H1 (cell line): Measurements from ENCODE around the gene NEDD8. TPM values are rescaled to one million over a fixed set of nuclear protein-coding genes. Genes with fewer than 3 reads are reported as not detected.
A peak's percentile ranks its signal among the peaks of the same experiment; 100 is the strongest.

ENCODE experiments used
- CTCF ChIA-PET: fragments of 300-600 bp; sonication (Branson Sonifier 250); formaldehyde crosslinking; loops from one replicate; lab custom pipeline; 2021; ENCODE audit not compliant: partially characterized antibody; lab: Charles Lee
- POLR2A ChIA-PET: fragments of 300-600 bp; sonication (Branson Sonifier 250); formaldehyde crosslinking; loops from one replicate; lab custom pipeline; 2021; ENCODE audit warnings: inconsistent platforms; ENCODE audit not compliant: partially characterized antibody; lab: Charles Lee
- DNase-seq, 2 experiments: peaks; one replicate each; pipeline versions ENCODE4 v3.0.0 to v3.0.0-alpha.2; 2010 to 2022; ENCODE audit warnings: low spot score in 2 of 2, low read depth in 1 of 2, mixed read lengths in 1 of 2
- FAIRE-seq: peaks from 2 replicates; lab custom pipeline; 2011; peaks lifted over from hg19 to GRCh38; lab: Jason Lieb, UNC
- H2AFZ ChIP-seq: 2 replicates; pipeline ENCODE4 v1.8.1; 2012; ENCODE audit warnings: low read length, inconsistent platforms
- H2AK5ac ChIP-seq: 2 replicates; pipeline ENCODE4 v1.6.1; 2013; ENCODE audit warnings: low read depth, low read length
- H2BK120ac ChIP-seq: replicated peaks from 2 replicates; pipeline ENCODE3; 2013; ENCODE audit warnings: low read depth, low read length, inconsistent platforms
- H2BK12ac ChIP-seq: 2 replicates; pipeline ENCODE4 v1.6.1; 2013; ENCODE audit warnings: low read depth, low read length
- H2BK15ac ChIP-seq: 2 replicates; pipeline ENCODE4 v1.6.1; 2013; ENCODE audit warnings: low read length
- H2BK20ac ChIP-seq: 2 replicates; pipeline ENCODE4 v1.6.1; 2013; ENCODE audit warnings: low read length
- H2BK5ac ChIP-seq: 2 replicates; pipeline ENCODE4 v1.6.1; 2013; ENCODE audit warnings: low read depth, low read length
- H3K14ac ChIP-seq: 2 replicates; pipeline ENCODE4 v1.6.1; 2013; ENCODE audit warnings: inconsistent platforms; ENCODE audit not compliant: insufficient read length
- H3K18ac ChIP-seq: 2 replicates; pipeline ENCODE4 v1.6.1; 2013; ENCODE audit warnings: low read length; ENCODE audit errors: extremely low read depth
- H3K23ac ChIP-seq: 2 replicates; pipeline ENCODE4 v1.6.1; 2013; ENCODE audit warnings: inconsistent platforms; ENCODE audit not compliant: insufficient read length
- H3K23me2 ChIP-seq: 2 replicates; pipeline ENCODE4 v1.6.1; 2013; ENCODE audit warnings: low read depth, low read length
- H3K27ac ChIP-seq: 2 replicates; pipeline ENCODE4 v1.6.1; 2011; ENCODE audit warnings: low read depth, low read length, inconsistent platforms
- H3K27me3 ChIP-seq, 4 experiments: replicated peaks in 1 of 4; 1 replicate in 1 of 4; 2 replicates in 3 of 4; pipeline versions ENCODE4 v1.6.1 to v1.8.1; 2011 to 2013; ENCODE audit warnings: low read length in 3 of 4, mild to moderate bottlenecking in 3 of 4, inconsistent platforms in 2 of 4, mixed read lengths in 2 of 4, moderate library complexity in 1 of 4; ENCODE audit not compliant: control insufficient read depth in 3 of 4, insufficient read depth in 3 of 4; ENCODE audit errors: extremely low read depth in 1 of 4
- H3K36me3 ChIP-seq, 4 experiments: 2 replicates each; pipeline versions ENCODE4 v1.6.1 to v1.8.1; 2011 to 2013; ENCODE audit warnings: mild to moderate bottlenecking in 4 of 4, low read length in 3 of 4, moderate library complexity in 2 of 4, control low read depth in 1 of 4, inconsistent platforms in 1 of 4; ENCODE audit not compliant: insufficient read depth in 4 of 4, control insufficient read depth in 2 of 4
- H3K4ac ChIP-seq: replicated peaks from 2 replicates; pipeline ENCODE3; 2013; ENCODE audit warnings: low read length, low read depth, mixed read lengths, inconsistent platforms; ENCODE audit not compliant: insufficient read length
- H3K4me1 ChIP-seq, 4 experiments: replicated peaks in 1 of 4; 1 replicate in 1 of 4; 2 replicates in 3 of 4; pipeline versions ENCODE4 v1.6.1 to v1.8.1; 2011 to 2013; ENCODE audit warnings: low read length in 3 of 4, inconsistent platforms in 2 of 4, mixed read lengths in 1 of 4; ENCODE audit not compliant: insufficient read depth in 4 of 4, control insufficient read depth in 3 of 4
- H3K4me2 ChIP-seq, 2 experiments: 2 replicates each; pipeline versions ENCODE4 v1.6.1 to v1.8.1; 2011 to 2013; ENCODE audit warnings: low read depth in 2 of 2, low read length in 2 of 2, control low read depth in 1 of 2, inconsistent platforms in 1 of 2, mild to moderate bottlenecking in 1 of 2; ENCODE audit not compliant: insufficient read depth in 1 of 2
- H3K4me3 ChIP-seq, 4 experiments: fragments of 200-600, 300-600 bp in 1 of 4; sonication (generic), shearing (Covaris generic), sonication (Bioruptor Twin) in 1 of 4; 2 replicates each; pipeline versions ENCODE4 v1.5.1 to v1.8.1; 2011 to 2016; ENCODE audit warnings: low read length in 4 of 4, low read depth in 3 of 4, control low read depth in 2 of 4, inconsistent platforms in 2 of 4, mild to moderate bottlenecking in 2 of 4, mixed read lengths in 1 of 4, moderate library complexity in 1 of 4; ENCODE audit not compliant: insufficient read depth in 2 of 4; ENCODE audit errors: extremely low read depth in 1 of 4
- H3K56ac ChIP-seq: replicated peaks from 2 replicates; pipeline ENCODE3; 2013; ENCODE audit warnings: low read depth, mild to moderate bottlenecking, mixed read lengths, low read length, inconsistent platforms; ENCODE audit not compliant: insufficient read length
- H3K79me1 ChIP-seq: 2 replicates; pipeline ENCODE4 v1.6.1; 2013; ENCODE audit warnings: low read depth, low read length, control low read depth
- H3K79me2 ChIP-seq, 2 experiments: 2 replicates each; pipeline versions ENCODE4 v1.6.1 to v1.8.1; 2012 to 2013; ENCODE audit warnings: low read length in 2 of 2, mild to moderate bottlenecking in 2 of 2, inconsistent platforms in 1 of 2; ENCODE audit not compliant: insufficient read depth in 2 of 2, control insufficient read depth in 1 of 2
- H3K9ac ChIP-seq, 4 experiments: replicated peaks in 1 of 4; 1 replicate in 1 of 4; 2 replicates in 3 of 4; pipeline versions ENCODE4 v1.6.1 to v1.8.1; 2011 to 2013; ENCODE audit warnings: low read depth in 3 of 4, low read length in 3 of 4, control low read depth in 2 of 4, mild to moderate bottlenecking in 2 of 4, moderate library complexity in 2 of 4, inconsistent platforms in 1 of 4; ENCODE audit errors: extremely low read depth in 1 of 4
- H3K9me3 ChIP-seq, 2 experiments: 2 replicates each; pipeline versions ENCODE4 v1.6.1 to v1.8.1; 2012 to 2013; ENCODE audit warnings: mild to moderate bottlenecking in 2 of 2, moderate library complexity in 2 of 2, control low read depth in 1 of 2, inconsistent platforms in 1 of 2, low read depth in 1 of 2, low read length in 1 of 2, mixed read lengths in 1 of 2; ENCODE audit not compliant: insufficient read depth in 2 of 2
- H4K20me1 ChIP-seq, 2 experiments: replicated peaks in 1 of 2; 2 replicates each; pipeline versions ENCODE3 to v1.8.1; 2011 to 2013; ENCODE audit warnings: inconsistent platforms in 2 of 2, low read length in 2 of 2, mild to moderate bottlenecking in 1 of 2; ENCODE audit not compliant: insufficient read depth in 2 of 2, control insufficient read depth in 1 of 2
- H4K5ac ChIP-seq: 2 replicates; pipeline ENCODE4 v1.6.1; 2013; ENCODE audit warnings: low read length, low read depth, mixed read lengths, inconsistent platforms; ENCODE audit not compliant: insufficient read length
- H4K8ac ChIP-seq: 2 replicates; pipeline ENCODE4 v1.8.0; 2013; ENCODE audit warnings: mild to moderate bottlenecking, moderate library complexity, low read length, inconsistent platforms; ENCODE audit not compliant: insufficient read depth; ENCODE audit errors: extremely low read depth
- H4K91ac ChIP-seq: replicated peaks from 2 replicates; pipeline ENCODE3; 2013; ENCODE audit warnings: low read length, mixed read lengths, inconsistent platforms; ENCODE audit not compliant: insufficient read length
- CTCF ChIP-seq, 3 experiments: IDR thresholded peaks; 1 replicate in 2 of 3; 2 replicates in 1 of 3; pipeline versions ENCODE4 v1.5.1 to v1.6.1; 2011; ENCODE audit warnings: low read length in 3 of 3, mild to moderate bottlenecking in 3 of 3, inconsistent platforms in 2 of 3, low read depth in 1 of 3, moderate library complexity in 1 of 3; ENCODE audit not compliant: insufficient read depth in 1 of 3; ENCODE audit errors: control extremely low read depth in 1 of 3
- WGBS, 2 experiments: shearing (Covaris generic) in 1 of 2; methylation state at CpG; one replicate each; pipeline versions ENCODE4 v1.1.6 to v1.1.7; 2013 to 2015; ENCODE audit warnings: low lambda C conversion rate in 2 of 2, mixed read lengths in 2 of 2, inconsistent platforms in 1 of 2, low coverage in 1 of 2, missing lambda C conversion rate in 1 of 2; ENCODE audit not compliant: insufficient replicate concordance in 2 of 2, insufficient coverage in 1 of 2, insufficient read length in 1 of 2; ENCODE audit errors: extremely low coverage in 1 of 2, missing lambda C conversion rate in 1 of 2; 5-methylcytosine and 5-hydroxymethylcytosine counted together
- polyA plus RNA-seq, 7 experiments: library from polyadenylated mRNA; depleted of rRNA in 3 of 7; stranded (reverse) in 5 of 7; unstranded in 2 of 7; fragments of >200 nt in 5 of 7; fragments of 200-250 nt in 2 of 7; gene quantifications; 1 replicate in 5 of 7; 2 replicates in 1 of 7; 4 replicates in 1 of 7; pipeline versions ENCODE4 v1.2.1 to v1.2.3, GENCODE V29; 2011 to 2013; ENCODE audit warnings: missing spikeins in 2 of 7, mixed read lengths in 2 of 7
- total RNA-seq: library from RNA; stranded (reverse); fragmentation: NEBNext Ultra II Directional; extraction: Animal tissue kit (Norgen Biotek cat#: 25700); gene quantifications from 2 replicates; pipeline ENCODE4 v1.2.1, GENCODE V29; 2021

Gene NEDD8
- total and polyA plus RNA-seq, 2 of the 8 experiments (the other 6 are each of a cell fraction or from before 2014, with no cell fraction given), result 253 to 317 TPM

- peaks cover 8 to 34% (median 27%) of the 10 kb centered on the region in 4 experiments for H3K36me3 ChIP-seq
- no peak overlapping the region for H3K56ac ChIP-seq
- H3K27me3 ChIP-seq, result no peaks in the 10 kb centered on the region; a peak in 1 of 7 replicates
- H3K14ac ChIP-seq, result no peak overlapping the region
- H2BK120ac ChIP-seq, result no peak overlapping the region
- H3K4me1 ChIP-seq, result peaks cover 2 to 14% (median 4%) of the 10 kb centered on the region in 4 experiments; a peak in 5 of 7 replicates
- no peak overlapping the region for H3K23ac ChIP-seq
- 75% methylated on average over 2 of the region's 2 CpGs; no CpG with 5 or more reads in 1 of the 2 experiments for WGBS, 2 experiments
- no peak overlapping the region for H4K8ac ChIP-seq
- no peak overlapping the region for H2BK15ac ChIP-seq
- H3K9me3 ChIP-seq, result no peaks in the 10 kb centered on the region
- ChIA-PET CTCF (interaction anchor here (0.9 to 1.8 kb wide), 6 partner anchors 9 to 280 kb away, joined by 3 to 7 read pairs (median 4); partner anchors contain the start of genes DHRS4, RABGGTA and TINF2), POLR2A (interaction anchor here (0.7 to 2.3 kb wide), 10 partner anchors 9 to 92 kb away, joined by 3 to 12 read pairs (median 5); partner anchors contain the start of genes CHMP4A, DHRS1, EMC9 and MDP1)
- H2AFZ ChIP-seq, result no peak overlapping the region
- H2AK5ac ChIP-seq, result no peak overlapping the region
- H3K27ac ChIP-seq, result no peak overlapping the region
- no peak overlapping the region for H2BK20ac ChIP-seq
- peaks cover 11% of the 10 kb centered on the region for H3K23me2 ChIP-seq
- H3K18ac ChIP-seq, result no peak overlapping the region
- H4K20me1 ChIP-seq, result peaks cover 0 to 7% of the 10 kb centered on the region in 2 experiments
- no peak overlapping the region for H3K4ac ChIP-seq
- H3K4me2 ChIP-seq, result peak overlapping the region; percentile 86 to 92
- no peak overlapping the region for H4K5ac ChIP-seq
- peaks cover 3 to 37% of the 10 kb centered on the region in 2 experiments; a peak in 2 of 4 replicates for H3K79me2 ChIP-seq
- no peak for TF ChIP-seq CTCF (IDR thresholded peaks at IDR 0.05; ENCODE audit: control extremely low read depth in 1 of 3, insufficient read depth in 1 of 3, low read depth in 1 of 3, low read length in 3 of 3)
- no peaks in the 10 kb centered on the region; the same call in 1 of the 2 replicates for H3K79me1 ChIP-seq
- H3K4me3 ChIP-seq, result peak overlapping the region; percentile 81 to 97 (median 88)
- peak overlapping the region; percentile 96; the same call in 1 of the 2 replicates for H2BK5ac ChIP-seq
- no peak for FAIRE-seq
- peak overlapping the region in 2 of 4 experiments; percentile 78 to 89; a peak in 3 of 7 replicates for H3K9ac ChIP-seq
- DNase-seq, result no peak
- H4K91ac ChIP-seq, result no peak overlapping the region
- H2BK12ac ChIP-seq, result no peak overlapping the region
Measured at GRCh38 chr14:24233538-24233866, 1.3 kb upstream of the NEDD8 start.
